ENCODE data around the gene SCAMP2.

SCAMP2 gene

GRCh38 chr15:74906450-74907162 is 33.4 kb upstream of the SCAMP2 start, which contains the start of gene FAM219B:
FAM219B (minus strand) TSS chr15:74906851; CDS start chr15:74906800, 51 bp downstream.
- H3K4me3 ChIP-seq (ENCODE audit: low read length) = peak within 1 kb of the TSS; percentile 80
- DNase-seq (ENCODE audit: low read depth) = peak; percentile 39
- no peak for TF ChIP-seq CTCF (conservative IDR thresholded peaks at IDR 0.05; ENCODE audit: low read depth, low read length)

GRCh38 chr15:74906067-74906449 is 32.9 kb upstream of the SCAMP2 start:
- DNase-seq (ENCODE audit: low read depth) = no peak
- no peak for TF ChIP-seq CTCF (conservative IDR thresholded peaks at IDR 0.05; ENCODE audit: low read depth, low read length)
- peak overlapping the region; percentile 80 for H3K4me3 ChIP-seq (ENCODE audit: low read length)

DNA sequence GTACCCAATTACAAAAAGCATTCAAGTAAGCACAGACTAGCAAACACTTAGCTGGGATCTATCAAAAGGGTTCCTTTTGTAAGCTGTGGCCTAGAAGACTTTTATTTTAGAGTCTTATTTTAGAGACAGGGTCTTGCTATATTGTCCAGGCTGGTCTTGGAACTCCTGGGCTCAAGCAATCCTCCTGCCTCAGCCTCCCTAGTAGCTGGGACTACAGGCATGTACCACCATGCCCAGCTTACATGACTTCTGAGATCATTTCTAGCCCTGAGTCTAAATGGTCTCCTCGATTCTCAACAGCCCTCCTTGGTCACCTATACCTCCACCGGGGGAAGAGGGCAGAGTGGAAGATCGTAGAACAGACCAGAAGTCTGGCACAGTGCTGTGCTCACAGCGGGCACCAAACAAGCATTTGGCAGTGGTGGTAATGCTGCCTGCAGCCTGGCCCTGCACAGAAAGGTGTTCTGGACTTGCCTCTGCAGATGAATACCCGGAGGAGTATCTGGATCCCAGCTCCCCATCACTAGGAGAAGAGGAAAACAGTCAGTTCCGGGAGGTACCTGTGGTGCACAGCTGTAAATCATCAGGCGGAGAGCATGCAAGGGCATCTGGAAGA is 31.1 kb upstream of the SCAMP2 start:
- TF ChIP-seq CTCF (conservative IDR thresholded peaks at IDR 0.05; ENCODE audit: low read depth, low read length) = no peak
- no peak overlapping the region for H3K4me3 ChIP-seq (ENCODE audit: low read length)
- no peak for DNase-seq (ENCODE audit: low read depth)

- DNase-seq (ENCODE audit: low read depth) = no peak
- H3K4me3 ChIP-seq (ENCODE audit: low read length) = no peak overlapping the region
- TF ChIP-seq CTCF (conservative IDR thresholded peaks at IDR 0.05; ENCODE audit: low read depth, low read length) = no peak
Measured at GRCh38 chr15:74903676-74904075, 30.5 kb upstream of the SCAMP2 start.

GRCh38 chr15:74902295-74903075 is 29.3 kb upstream of the SCAMP2 start:
- no peak overlapping the region for H3K4me3 ChIP-seq (ENCODE audit: low read length)
- DNase-seq (ENCODE audit: low read depth) = no peak
- TF ChIP-seq CTCF (conservative IDR thresholded peaks at IDR 0.05; ENCODE audit: low read depth, low read length) = no peak

GRCh38 chr15:74901612-74902063 is 28.5 kb upstream of the SCAMP2 start:
- peak; percentile 86 for TF ChIP-seq CTCF (conservative IDR thresholded peaks at IDR 0.05; ENCODE audit: low read depth, low read length)
- no peak overlapping the region for H3K4me3 ChIP-seq (ENCODE audit: low read length)
- DNase-seq (ENCODE audit: low read depth) = no peak
